ENCODE data around the gene METTL17.

METTL17 gene

DNA sequence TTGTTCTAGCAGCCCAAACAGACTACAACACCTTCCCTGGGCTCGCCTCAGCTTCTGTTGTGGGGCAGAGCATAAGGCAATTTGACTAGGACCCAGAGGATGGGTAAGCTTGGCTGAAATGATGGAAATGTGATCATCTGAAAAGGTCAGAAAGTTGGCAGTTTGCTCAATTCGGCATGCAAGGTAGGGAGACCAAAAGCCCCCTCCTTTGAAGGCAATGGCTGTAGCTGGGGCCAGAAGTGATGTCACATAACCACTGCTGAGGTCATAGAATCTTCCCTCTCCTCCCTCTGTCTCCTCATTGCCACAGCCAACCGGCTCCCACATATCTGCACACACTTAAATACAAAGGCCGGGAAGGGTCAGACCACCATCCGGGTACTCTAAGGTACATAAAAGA is 40.1 kb downstream of the METTL17 start, which contains the start of gene TPPP2:
TPPP2 (plus strand) TSS at position 301 of the 400 bp plus-strand sequence. CDS start 365 bp downstream, outside the sequence.
- H3K9ac ChIP-seq = no peak within 1 kb of the TSS
- TF ChIP-seq, protein P1, sequence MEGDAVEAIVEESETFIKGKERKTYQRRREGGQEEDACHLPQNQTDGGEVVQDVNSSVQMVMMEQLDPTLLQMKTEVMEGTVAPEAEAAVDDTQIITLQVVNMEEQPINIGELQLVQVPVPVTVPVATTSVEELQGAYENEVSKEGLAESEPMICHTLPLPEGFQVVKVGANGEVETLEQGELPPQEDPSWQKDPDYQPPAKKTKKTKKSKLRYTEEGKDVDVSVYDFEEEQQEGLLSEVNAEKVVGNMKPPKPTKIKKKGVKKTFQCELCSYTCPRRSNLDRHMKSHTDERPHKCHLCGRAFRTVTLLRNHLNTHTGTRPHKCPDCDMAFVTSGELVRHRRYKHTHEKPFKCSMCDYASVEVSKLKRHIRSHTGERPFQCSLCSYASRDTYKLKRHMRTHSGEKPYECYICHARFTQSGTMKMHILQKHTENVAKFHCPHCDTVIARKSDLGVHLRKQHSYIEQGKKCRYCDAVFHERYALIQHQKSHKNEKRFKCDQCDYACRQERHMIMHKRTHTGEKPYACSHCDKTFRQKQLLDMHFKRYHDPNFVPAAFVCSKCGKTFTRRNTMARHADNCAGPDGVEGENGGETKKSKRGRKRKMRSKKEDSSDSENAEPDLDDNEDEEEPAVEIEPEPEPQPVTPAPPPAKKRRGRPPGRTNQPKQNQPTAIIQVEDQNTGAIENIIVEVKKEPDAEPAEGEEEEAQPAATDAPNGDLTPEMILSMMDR (conservative IDR thresholded peaks at IDR 0.05; ENCODE audit: low read depth, low read length) = no peak

DNA sequence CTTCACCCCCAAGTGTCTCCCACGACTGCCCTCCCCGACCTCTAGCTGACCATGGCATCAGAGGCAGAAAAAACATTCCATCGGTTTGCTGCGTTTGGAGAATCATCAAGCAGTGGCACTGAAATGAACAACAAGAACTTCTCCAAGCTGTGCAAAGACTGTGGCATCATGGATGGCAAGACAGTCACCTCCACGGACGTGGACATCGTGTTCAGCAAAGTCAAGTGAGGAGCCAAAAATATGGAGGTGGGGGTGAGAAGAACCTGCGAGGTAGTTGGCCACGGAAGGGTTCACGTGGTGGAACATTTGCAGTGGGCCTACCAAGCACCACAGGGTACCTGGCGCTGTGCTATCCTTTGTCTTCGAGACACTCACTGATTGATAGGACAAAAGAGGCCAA is 40.8 kb downstream of the METTL17 start:
- no peaks in the 10 kb centered on the region for H3K36me3 ChIP-seq (ENCODE audit: insufficient read depth)
- H3K4me1 ChIP-seq (ENCODE audit: low read depth, poor library complexity, severe bottlenecking) = no peaks in the 10 kb centered on the region
- no peaks in the 10 kb centered on the region for H4K20me1 ChIP-seq (ENCODE audit: insufficient read depth)
- H3K9ac ChIP-seq = no peak overlapping the region
- H3K27me3 ChIP-seq (ENCODE audit: insufficient read depth, low read depth) = no peaks in the 10 kb centered on the region
- TF ChIP-seq, protein P1 (conservative IDR thresholded peaks at IDR 0.05; ENCODE audit: low read depth, low read length) = no peak
- no peak overlapping the region for H3K4me2 ChIP-seq
- no peak overlapping the region for H2AFZ ChIP-seq (ENCODE audit: low read depth)
- H3K27ac ChIP-seq = no peak overlapping the region
- H3K79me2 ChIP-seq (ENCODE audit: insufficient read depth, low read depth) = no peaks in the 10 kb centered on the region
- no peak overlapping the region for H3K4me3 ChIP-seq (IDR thresholded peaks at IDR 0.05; ENCODE audit: insufficient read depth, low read depth, low read length)

More for the DNA sequence above, 40.1 kb downstream of the METTL17 start, which contains the start of gene TPPP2:
- Histone ChIP-seq H4K20me1 (ENCODE audit: insufficient read depth) (no peaks in the 10 kb centered on the region), H3K4me3 (IDR thresholded peaks at IDR 0.05; ENCODE audit: insufficient read depth, low read depth, low read length) (no peak within 1 kb of the TSS), H3K4me2 (no peak within 1 kb of the TSS), H3K36me3 (ENCODE audit: insufficient read depth) (no peaks in the 10 kb centered on the region), H3K4me1 (ENCODE audit: low read depth, poor library complexity, severe bottlenecking) (no peaks in the 10 kb centered on the region), H3K79me2 (ENCODE audit: insufficient read depth, low read depth) (no peaks in the 10 kb centered on the region), H3K27me3 (ENCODE audit: insufficient read depth, low read depth) (no peaks in the 10 kb centered on the region), H3K27ac (no peak within 1 kb of the TSS), H2AFZ (ENCODE audit: low read depth) (no peak within 1 kb of the TSS)

DNA sequence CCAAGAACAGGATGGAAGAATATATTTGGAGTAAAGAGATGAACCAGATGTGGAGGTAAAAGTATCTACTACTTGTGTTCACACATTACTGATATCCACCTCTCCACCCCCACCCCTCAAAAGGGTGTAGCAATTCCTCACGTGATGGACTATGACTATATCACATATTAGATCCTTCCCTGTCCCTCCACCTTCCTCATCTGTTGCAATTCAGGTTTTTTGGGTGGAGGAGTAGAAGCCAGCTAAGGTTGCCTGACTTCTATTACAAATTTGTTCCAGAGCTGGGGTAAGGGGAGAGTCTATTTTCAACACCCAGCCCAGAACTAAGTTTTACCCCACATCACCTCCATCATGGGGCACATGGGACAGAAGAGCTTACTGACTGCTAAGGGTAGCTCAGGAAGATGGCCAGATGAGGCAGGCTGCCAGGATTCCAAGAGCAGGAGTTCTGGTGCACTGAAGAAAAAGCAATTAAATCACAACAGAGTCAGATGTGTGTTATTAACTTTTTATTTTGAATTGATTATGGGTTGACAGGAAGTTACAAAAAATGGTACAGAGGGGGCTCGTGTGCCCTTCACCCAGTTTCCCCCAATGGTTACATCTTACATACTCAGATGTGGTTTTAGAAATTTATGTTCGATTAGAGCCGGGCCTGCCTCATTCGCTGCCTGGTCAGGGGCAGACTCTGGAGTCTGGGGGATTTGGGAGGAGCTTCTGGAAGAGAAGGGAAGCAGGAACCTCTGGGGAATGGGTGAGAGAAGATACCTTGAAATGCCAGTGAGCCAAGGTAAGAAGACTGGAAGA is 42.7 kb downstream of the METTL17 start:
- no peak overlapping the region for H3K27ac ChIP-seq
- TF ChIP-seq, protein P1 (conservative IDR thresholded peaks at IDR 0.05; ENCODE audit: low read depth, low read length) = no peak
- no peaks in the 10 kb centered on the region for H3K36me3 ChIP-seq (ENCODE audit: insufficient read depth)
- H3K4me1 ChIP-seq (ENCODE audit: low read depth, poor library complexity, severe bottlenecking) = no peaks in the 10 kb centered on the region
- no peaks in the 10 kb centered on the region for H4K20me1 ChIP-seq (ENCODE audit: insufficient read depth)
- H3K27me3 ChIP-seq (ENCODE audit: insufficient read depth, low read depth) = no peaks in the 10 kb centered on the region
- no peak overlapping the region for H3K4me2 ChIP-seq
- H3K9ac ChIP-seq = no peak overlapping the region
- no peak overlapping the region for H2AFZ ChIP-seq (ENCODE audit: low read depth)
- no peak overlapping the region for H3K4me3 ChIP-seq (IDR thresholded peaks at IDR 0.05; ENCODE audit: insufficient read depth, low read depth, low read length)
- no peaks in the 10 kb centered on the region for H3K79me2 ChIP-seq (ENCODE audit: insufficient read depth, low read depth)

DNA sequence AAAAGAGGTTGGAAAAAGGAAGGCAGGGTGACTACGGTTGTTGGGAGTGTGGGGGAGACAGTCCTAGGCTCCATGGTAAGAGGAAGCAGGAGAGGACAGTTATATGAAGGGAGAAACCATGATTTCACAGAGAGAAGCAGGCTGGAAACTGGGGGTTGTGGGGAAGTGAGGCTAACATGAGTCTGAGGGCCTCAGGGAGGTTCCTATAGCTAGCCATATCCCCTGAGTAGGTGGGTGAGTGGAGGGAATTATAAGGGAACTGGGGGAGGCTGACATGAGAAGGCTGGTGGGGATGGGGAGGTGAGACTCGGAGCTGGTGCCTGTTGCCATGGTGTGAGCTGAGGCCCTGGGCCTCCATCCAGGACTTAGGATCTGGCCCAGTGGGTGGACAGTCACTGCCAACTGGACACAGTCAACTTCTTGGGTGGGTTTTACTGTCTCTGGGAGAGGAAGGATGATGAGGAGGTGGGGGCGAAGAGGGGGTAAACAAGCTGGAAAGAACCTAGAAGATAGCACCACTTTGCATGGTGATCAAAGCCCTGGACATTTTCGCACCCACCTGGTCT is 43.4 kb downstream of the METTL17 start:
- H2AFZ ChIP-seq (ENCODE audit: low read depth) = no peak overlapping the region
- no peaks in the 10 kb centered on the region for H3K27me3 ChIP-seq (ENCODE audit: insufficient read depth, low read depth)
- TF ChIP-seq, protein P1 (conservative IDR thresholded peaks at IDR 0.05; ENCODE audit: low read depth, low read length) = no peak

More for the DNA sequence above, 43.4 kb downstream of the METTL17 start:
- Histone ChIP-seq H3K4me3 (IDR thresholded peaks at IDR 0.05; ENCODE audit: insufficient read depth, low read depth, low read length) (no peak overlapping the region), H3K9ac (no peak overlapping the region), H3K4me1 (ENCODE audit: low read depth, poor library complexity, severe bottlenecking) (no peaks in the 10 kb centered on the region), H4K20me1 (ENCODE audit: insufficient read depth) (no peaks in the 10 kb centered on the region), H3K4me2 (no peak overlapping the region), H3K27ac (no peak overlapping the region), H3K79me2 (ENCODE audit: insufficient read depth, low read depth) (no peaks in the 10 kb centered on the region), H3K36me3 (ENCODE audit: insufficient read depth) (no peaks in the 10 kb centered on the region)
